AG09309 (cell line): ENCODE measurements around the gene STX1B.
A peak's percentile ranks its signal among the peaks of the same experiment; 100 is the strongest.

Source experiments
- DNase-seq: peaks from one replicate; pipeline ENCODE4 v3.0.0-alpha.2; 2010; ENCODE audit warnings: low read depth
- H3K4me3 ChIP-seq: 2 replicates; pipeline ENCODE4 v1.5.1; 2011; ENCODE audit warnings: mild to moderate bottlenecking, low read depth, low read length, moderate library complexity; ENCODE audit not compliant: control insufficient read depth
- CTCF ChIP-seq: IDR thresholded peaks from 2 replicates; pipeline ENCODE4 v1.5.1; 2011; ENCODE audit warnings: mild to moderate bottlenecking, low read depth, low read length, inconsistent platforms; ENCODE audit not compliant: insufficient read depth, control insufficient read depth; ENCODE audit errors: missing control alignments

The STX1B gene

GRCh38 chr16:30961384-30961783, 49.1 kb downstream of the STX1B start:
- H3K4me3 ChIP-seq: no peak overlapping the region
- no peak for TF ChIP-seq CTCF
- DNase-seq: no peak

- peak overlapping the region; percentile 94 for H3K4me3 ChIP-seq
- no peak for TF ChIP-seq CTCF
- DNase-seq: no peak
Observed at GRCh38 chr16:30958175-30959079, 52.0 kb downstream of the STX1B start.

GRCh38 chr16:30957456-30958174, 52.8 kb downstream of the STX1B start, which contains the start of gene SETD1A:
Gene SETD1A, plus strand, starts transcription at chr16:30957754. Its CDS starts 978 bp downstream, at chr16:30958732.
- H3K4me3 ChIP-seq: peak within 1 kb of the TSS; percentile 94
- TF ChIP-seq CTCF: no peak
- peak; percentile 85 for DNase-seq

GRCh38 chr16:30956601-30957455, 53.6 kb downstream of the STX1B start:
- peak; percentile 37 for TF ChIP-seq CTCF
- H3K4me3 ChIP-seq: peak overlapping the region; percentile 94
- no peak for DNase-seq

- TF ChIP-seq CTCF: no peak
- no peak for DNase-seq
Observed at GRCh38 chr16:30954993-30955392, 55.4 kb downstream of the STX1B start.

GRCh38 chr16:30953511-30954124, 56.8 kb downstream of the STX1B start:
- TF ChIP-seq CTCF: peak; percentile 81
- no peak overlapping the region for H3K4me3 ChIP-seq
- DNase-seq: no peak

More at GRCh38 chr16:30954993-30955392, 55.4 kb downstream of the STX1B start:
- H3K4me3 ChIP-seq: no peak overlapping the region
